ENCODE data around the gene NDUFS8. TPM values are rescaled to one million over a fixed set of nuclear protein-coding genes. Genes with fewer than 3 reads are reported as not detected.

Gene NDUFS8
- total and polyA plus RNA-seq, 2 experiments from 2014 or later, result 175 to 308 TPM

GRCh38 chr11:68011051-68011943 lies 19.2 kb upstream of the NDUFS8 start:
- Histone ChIP-seq H3K79me2 (replicated peaks; ENCODE audit: insufficient read depth) (no peaks in the 10 kb centered on the region), H3K27ac (ENCODE audit: low read depth) (no peak overlapping the region), H3F3A (replicated peaks; ENCODE audit: low read depth) (0 out of 2 replicates have a peak, but pooled peaks cover 4% of the 10 kb centered on the region), H3K4me2 (no peak overlapping the region), H3K4me1 (ENCODE audit: insufficient read depth) (peaks cover 12% of the 10 kb centered on the region), H3K36me3 (ENCODE audit: insufficient read depth) (no peaks in the 10 kb centered on the region), H3K4me3 (no peak overlapping the region), H3K9me2 (ENCODE audit: insufficient read depth) (no peaks in the 10 kb centered on the region), H3K27me3 (ENCODE audit: insufficient read depth) (no peaks in the 10 kb centered on the region), H2AFZ (peak overlapping the region; percentile 63; the same call in 1 of the 2 replicates), H4K20me1 (replicated peaks; ENCODE audit: insufficient read depth) (no peaks in the 10 kb centered on the region)
- DNase-seq (ENCODE audit: low spot score) (no peak), ATAC-seq (no peak)
- Mint-ChIP-seq H3K4me1 (peaks cover 23% of the 10 kb centered on the region), H3K27me3 (ENCODE audit: insufficient read depth, low read depth, poor library complexity) (peaks cover 7% of the 10 kb centered on the region), H3K9me3 (no peaks in the 10 kb centered on the region), H3K36me3 (ENCODE audit: low read depth) (no peaks in the 10 kb centered on the region), H3K27ac (no peak overlapping the region), H3K4me3 (no peak overlapping the region)
- TF ChIP-seq STAT1 (IDR thresholded peaks at IDR 0.05; ENCODE audit: unreplicated experiment) (no peak), EZH2phosphoT487 (IDR thresholded peaks at IDR 0.05; ENCODE audit: unreplicated experiment) (no peak), CREB1 (CRISPR knock-in tag; IDR thresholded peaks at IDR 0.05; ENCODE audit: low read depth) (no peak), JUNB (IDR thresholded peaks at IDR 0.05; ENCODE audit: unreplicated experiment) (no peak), REST (IDR thresholded peaks at IDR 0.05; ENCODE audit: unreplicated experiment) (no peak), ZNF114 (CRISPR knock-in tag; IDR thresholded peaks at IDR 0.05) (no peak), CTCF (conservative IDR thresholded peaks at IDR 0.05; ENCODE audit: low read depth in 2 of 2) (no peak), ZNF331 (CRISPR knock-in tag; IDR thresholded peaks at IDR 0.05; ENCODE audit: low read depth) (no peak)

All from GM23338 (cell line).